ENCODE data around the gene CALN1. TPM values are rescaled to one million over a fixed set of nuclear protein-coding genes. Genes with fewer than 3 reads are reported as not detected.

CALN1 gene
- total RNA-seq, 4 donors from 2014 or later, result under 0.01 to 0.33 (median 0.10) TPM; not detected in 1

DNA sequence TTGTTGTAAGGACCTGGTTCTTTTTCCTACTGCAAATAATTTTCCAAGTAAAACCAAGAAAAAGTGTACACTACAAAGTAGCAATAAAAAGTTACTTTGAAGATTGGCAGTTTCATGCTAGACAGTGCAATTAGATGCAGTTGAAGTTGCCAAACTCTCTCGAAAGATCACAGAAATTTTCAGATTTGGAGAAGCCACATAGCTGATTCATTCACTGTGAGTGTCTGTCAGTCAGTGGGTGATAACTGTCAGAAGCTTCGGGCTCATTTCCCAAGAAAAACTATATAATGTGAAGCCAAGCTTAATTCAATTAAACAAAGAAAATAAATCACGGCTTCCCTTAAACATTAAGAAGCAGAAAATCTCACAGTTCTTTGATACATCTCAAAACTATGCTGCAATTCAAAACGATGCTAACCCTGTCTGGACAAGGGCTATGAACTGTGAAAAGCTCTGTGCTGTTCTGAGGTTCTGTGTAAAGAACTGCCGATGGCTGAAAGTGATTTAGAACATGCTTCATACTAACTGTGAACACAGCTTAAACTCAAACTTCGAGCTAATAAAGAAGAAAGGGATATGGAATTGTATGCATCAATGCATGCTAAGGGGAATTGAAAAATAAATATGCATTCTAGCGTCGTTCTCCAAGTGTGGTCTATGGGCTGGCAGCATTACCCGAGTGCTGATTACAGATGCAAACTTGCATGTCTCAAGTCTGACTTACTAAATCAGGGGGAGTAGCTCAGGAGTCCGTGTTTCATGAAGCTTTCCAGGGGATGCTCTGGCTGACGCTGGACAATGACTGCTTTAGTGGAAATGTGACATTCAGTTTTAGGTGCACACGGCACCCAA lies 557.4 kb downstream of the CALN1 start:
- H3K4me3 ChIP-seq (replicated peaks in 1 of 3), result no peak overlapping the region
- H3K27ac ChIP-seq, result no peak overlapping the region
- H3K27me3 ChIP-seq, result no peaks in the 10 kb centered on the region
- WGBS, 2 donors, result 64 to 65% methylated on average over 12 of the region's 12 CpGs
- no peak for DNase-seq
- intact Hi-C loops (cut with DNase I), result no loop called here
- TF ChIP-seq, protein P1, sequence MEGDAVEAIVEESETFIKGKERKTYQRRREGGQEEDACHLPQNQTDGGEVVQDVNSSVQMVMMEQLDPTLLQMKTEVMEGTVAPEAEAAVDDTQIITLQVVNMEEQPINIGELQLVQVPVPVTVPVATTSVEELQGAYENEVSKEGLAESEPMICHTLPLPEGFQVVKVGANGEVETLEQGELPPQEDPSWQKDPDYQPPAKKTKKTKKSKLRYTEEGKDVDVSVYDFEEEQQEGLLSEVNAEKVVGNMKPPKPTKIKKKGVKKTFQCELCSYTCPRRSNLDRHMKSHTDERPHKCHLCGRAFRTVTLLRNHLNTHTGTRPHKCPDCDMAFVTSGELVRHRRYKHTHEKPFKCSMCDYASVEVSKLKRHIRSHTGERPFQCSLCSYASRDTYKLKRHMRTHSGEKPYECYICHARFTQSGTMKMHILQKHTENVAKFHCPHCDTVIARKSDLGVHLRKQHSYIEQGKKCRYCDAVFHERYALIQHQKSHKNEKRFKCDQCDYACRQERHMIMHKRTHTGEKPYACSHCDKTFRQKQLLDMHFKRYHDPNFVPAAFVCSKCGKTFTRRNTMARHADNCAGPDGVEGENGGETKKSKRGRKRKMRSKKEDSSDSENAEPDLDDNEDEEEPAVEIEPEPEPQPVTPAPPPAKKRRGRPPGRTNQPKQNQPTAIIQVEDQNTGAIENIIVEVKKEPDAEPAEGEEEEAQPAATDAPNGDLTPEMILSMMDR (IDR thresholded peaks at IDR 0.05), result no peak
- TF ChIP-seq POLR2A (IDR thresholded peaks at IDR 0.05), result no peak
- H3K9me3 ChIP-seq, result no peaks in the 10 kb centered on the region
- H3K36me3 ChIP-seq, result no peaks in the 10 kb centered on the region
- H3K4me1 ChIP-seq, result no peaks in the 10 kb centered on the region

DNA sequence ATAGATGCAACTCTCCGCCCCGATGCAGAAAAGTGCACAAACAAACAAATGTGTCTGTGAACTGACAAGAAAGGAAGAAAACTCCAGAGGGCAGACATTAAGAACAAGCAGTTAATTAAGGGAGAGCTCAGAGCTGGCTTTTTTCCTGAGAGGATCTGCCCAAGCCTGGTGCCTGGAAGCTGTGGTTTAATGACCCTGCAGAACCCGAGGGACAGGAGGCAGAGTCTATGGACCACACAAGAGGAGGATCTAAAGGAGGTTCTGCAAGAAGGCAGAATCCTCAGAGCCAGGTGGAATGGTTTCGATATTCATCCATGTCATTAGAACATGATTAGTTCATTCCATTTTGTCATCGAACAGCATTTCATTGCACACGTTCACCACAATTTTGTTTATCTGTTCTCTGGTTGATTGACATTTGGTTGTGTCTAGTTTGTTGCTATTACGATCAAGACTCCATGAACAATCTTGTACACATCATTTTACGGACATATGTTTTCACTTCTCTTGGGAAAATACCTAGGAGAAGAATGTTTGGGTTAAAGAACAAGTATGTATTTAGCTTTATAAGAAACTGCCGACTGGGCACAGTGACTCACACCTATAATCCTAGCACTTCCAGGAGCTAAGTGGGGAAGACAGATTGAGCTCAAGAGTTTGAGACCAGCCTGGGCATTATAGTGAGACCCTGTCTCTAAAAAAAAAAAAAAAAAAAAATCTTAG lies 560.2 kb downstream of the CALN1 start:
- intact Hi-C loops (cut with DNase I), result no loop called here
- Histone ChIP-seq H3K4me1 (no peaks in the 10 kb centered on the region), H3K4me3 (replicated peaks in 1 of 3) (no peak overlapping the region), H3K27ac (no peak overlapping the region), H3K27me3 (no peaks in the 10 kb centered on the region), H3K36me3 (no peaks in the 10 kb centered on the region), H3K9me3 (no peaks in the 10 kb centered on the region)
- 76 to 77% methylated on average over 9 of the region's 9 CpGs for WGBS, 2 donors
- no peak for DNase-seq
- TF ChIP-seq, protein P1 (IDR thresholded peaks at IDR 0.05), result no peak
- TF ChIP-seq POLR2A (IDR thresholded peaks at IDR 0.05), result no peak

DNA sequence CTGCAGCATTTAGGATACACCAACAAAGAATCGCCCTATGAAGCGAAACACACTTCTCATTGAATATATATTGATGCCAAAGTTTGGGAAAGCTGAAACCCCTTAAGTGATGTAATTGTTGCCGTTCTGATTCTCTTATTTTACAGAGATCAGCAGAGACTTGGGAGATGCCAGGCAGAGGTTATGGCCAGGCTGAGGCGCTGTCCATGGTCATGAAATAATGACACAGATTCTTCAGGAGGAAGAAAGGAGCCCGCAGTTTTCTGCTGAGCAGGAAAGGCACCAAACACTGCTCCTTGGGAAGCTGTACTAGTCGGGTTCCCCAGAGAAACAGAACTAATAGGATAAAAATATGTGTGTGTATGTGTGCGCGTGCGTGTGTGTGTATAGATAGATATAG lies 566.0 kb downstream of the CALN1 start:
- Histone ChIP-seq H3K36me3 (no peaks in the 10 kb centered on the region), H3K4me1 (no peaks in the 10 kb centered on the region), H3K27ac (no peak overlapping the region), H3K27me3 (no peaks in the 10 kb centered on the region), H3K4me3 (replicated peaks in 1 of 3) (no peak overlapping the region), H3K9me3 (no peaks in the 10 kb centered on the region)
- no peak for DNase-seq
- WGBS, 2 donors, result 68 to 75% methylated on average over 9 of the region's 9 CpGs
- TF ChIP-seq, protein P1 (IDR thresholded peaks at IDR 0.05), result no peak
- no peak for TF ChIP-seq POLR2A (IDR thresholded peaks at IDR 0.05)
- intact Hi-C loops (cut with DNase I), result no loop called here

DNA sequence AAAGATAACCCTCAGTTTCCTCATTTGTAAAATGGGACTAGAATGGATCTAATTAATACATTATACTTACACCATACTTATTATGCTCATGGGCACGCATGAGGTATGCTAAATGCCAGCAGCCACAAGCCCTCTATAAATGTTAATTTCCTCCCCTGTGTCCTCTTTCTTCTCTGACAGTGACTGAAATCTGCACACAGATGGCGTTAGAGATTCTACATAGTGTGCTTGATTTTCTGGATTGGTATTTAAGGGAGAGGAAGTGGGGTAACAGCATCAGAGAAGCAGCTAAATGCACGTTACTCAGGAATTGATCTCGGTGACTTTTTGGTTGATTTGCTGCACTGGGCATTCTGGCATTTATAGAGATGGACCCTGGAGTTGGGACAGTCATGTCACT lies 568.5 kb downstream of the CALN1 start:
- H3K4me1 ChIP-seq, result no peaks in the 10 kb centered on the region
- H3K27ac ChIP-seq, result no peak overlapping the region
- DNase-seq, result no peak
- intact Hi-C loops (cut with DNase I), result no loop called here
- 67 to 74% methylated on average over 4 of the region's 4 CpGs for WGBS, 2 donors
- TF ChIP-seq, protein P1 (IDR thresholded peaks at IDR 0.05), result no peak
- no peak for TF ChIP-seq POLR2A (IDR thresholded peaks at IDR 0.05)
- no peaks in the 10 kb centered on the region for H3K9me3 ChIP-seq
- no peak overlapping the region for H3K4me3 ChIP-seq (replicated peaks in 1 of 3)
- no peaks in the 10 kb centered on the region for H3K27me3 ChIP-seq
- H3K36me3 ChIP-seq, result no peaks in the 10 kb centered on the region

DNA sequence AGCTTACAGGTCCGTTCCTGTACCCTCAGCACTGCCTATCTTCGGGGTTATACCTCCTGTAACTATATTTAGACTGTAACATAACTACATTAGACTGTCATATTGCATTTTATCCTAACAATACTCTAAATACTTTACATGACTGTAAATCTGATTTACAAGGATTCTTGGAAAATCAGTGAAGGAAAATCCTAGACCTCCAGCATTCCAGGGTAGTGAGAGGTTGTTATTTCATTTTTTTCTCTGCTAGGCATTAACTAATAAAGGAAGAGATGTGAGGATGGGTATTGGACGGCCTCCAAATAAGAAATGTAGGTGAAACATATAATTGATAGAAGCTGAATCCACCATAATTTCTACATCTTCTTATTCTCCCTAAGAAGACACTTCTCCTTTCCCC lies 569.4 kb downstream of the CALN1 start:
- no peak for DNase-seq
- WGBS, 2 donors, result 79 to 84% methylated on average over 3 of the region's 3 CpGs

More for the DNA sequence above, 569.4 kb downstream of the CALN1 start:
- Histone ChIP-seq H3K36me3 (no peaks in the 10 kb centered on the region), H3K9me3 (no peaks in the 10 kb centered on the region), H3K4me1 (no peaks in the 10 kb centered on the region), H3K27me3 (no peaks in the 10 kb centered on the region), H3K4me3 (replicated peaks in 1 of 3) (no peak overlapping the region), H3K27ac (no peak overlapping the region)
- TF ChIP-seq, protein P1 (IDR thresholded peaks at IDR 0.05), result no peak
- TF ChIP-seq POLR2A (IDR thresholded peaks at IDR 0.05), result no peak
- intact Hi-C loops (cut with DNase I), result no loop called here
